Measurements from ENCODE around the gene IFT122.

Gene IFT122

GRCh38 chr3:129520960-129521359 is 80.9 kb downstream of the IFT122 start:
- TF ChIP-seq CTCF (IDR thresholded peaks at IDR 0.05; ENCODE audit: insufficient read depth, low read length), result no peak

GRCh38 chr3:129521611-129522010 is 81.6 kb downstream of the IFT122 start:
- no peak for DNase-seq (ENCODE audit: low read depth in 1 of 2, low spot score in 1 of 2)
- Histone ChIP-seq H3K27ac (replicated peaks) (no peak overlapping the region), H3K4me3 (replicated peaks; ENCODE audit: insufficient read depth, low read length) (no peak overlapping the region), H3K27me3 (ENCODE audit: insufficient read depth, poor library complexity, severe bottlenecking) (no peaks in the 10 kb centered on the region)
- TF ChIP-seq GABPA (IDR thresholded peaks at IDR 0.05; ENCODE audit: low read depth), result no peak
- TF ChIP-seq SPI1 (IDR thresholded peaks at IDR 0.05; ENCODE audit: borderline replicate concordance, low read depth), result no peak
- no peak for TF ChIP-seq CTCF (IDR thresholded peaks at IDR 0.05; ENCODE audit: insufficient read depth, low read length)
- TF ChIP-seq POLR2AphosphoS5 (IDR thresholded peaks at IDR 0.05; ENCODE audit: low read depth), result no peak
- TF ChIP-seq REST (IDR thresholded peaks at IDR 0.05; ENCODE audit: insufficient replicate concordance, low read depth), result no peak

More at GRCh38 chr3:129520960-129521359, 80.9 kb downstream of the IFT122 start:
- DNase-seq (ENCODE audit: low read depth in 1 of 2, low spot score in 1 of 2), result no peak
- Histone ChIP-seq H3K27ac (replicated peaks) (no peak overlapping the region), H3K4me3 (replicated peaks; ENCODE audit: insufficient read depth, low read length) (no peak overlapping the region), H3K27me3 (ENCODE audit: insufficient read depth, poor library complexity, severe bottlenecking) (no peaks in the 10 kb centered on the region)

GRCh38 chr3:129522953-129523352 is 82.9 kb downstream of the IFT122 start:
- no peak overlapping the region for H3K27ac ChIP-seq (replicated peaks)
- no peak for DNase-seq (ENCODE audit: low read depth in 1 of 2, low spot score in 1 of 2)
- no peak overlapping the region for H3K4me3 ChIP-seq (replicated peaks; ENCODE audit: insufficient read depth, low read length)
- TF ChIP-seq GABPA (IDR thresholded peaks at IDR 0.05; ENCODE audit: low read depth) (no peak), REST (IDR thresholded peaks at IDR 0.05; ENCODE audit: insufficient replicate concordance, low read depth) (no peak), POLR2AphosphoS5 (IDR thresholded peaks at IDR 0.05; ENCODE audit: low read depth) (no peak), SPI1 (IDR thresholded peaks at IDR 0.05; ENCODE audit: borderline replicate concordance, low read depth) (no peak), CTCF (IDR thresholded peaks at IDR 0.05; ENCODE audit: insufficient read depth, low read length) (no peak)
- no peaks in the 10 kb centered on the region for H3K27me3 ChIP-seq (ENCODE audit: insufficient read depth, poor library complexity, severe bottlenecking)

- H3K27me3 ChIP-seq (ENCODE audit: insufficient read depth, poor library complexity, severe bottlenecking), result no peaks in the 10 kb centered on the region
- H3K4me3 ChIP-seq (replicated peaks; ENCODE audit: insufficient read depth, low read length), result no peak overlapping the region
- no peak overlapping the region for H3K27ac ChIP-seq (replicated peaks)
- no peak for TF ChIP-seq SPI1 (IDR thresholded peaks at IDR 0.05; ENCODE audit: borderline replicate concordance, low read depth)
- TF ChIP-seq GABPA (IDR thresholded peaks at IDR 0.05; ENCODE audit: low read depth), result no peak
- no peak for TF ChIP-seq POLR2AphosphoS5 (IDR thresholded peaks at IDR 0.05; ENCODE audit: low read depth)
- no peak for TF ChIP-seq CTCF (IDR thresholded peaks at IDR 0.05; ENCODE audit: insufficient read depth, low read length)
- no peak for TF ChIP-seq REST (IDR thresholded peaks at IDR 0.05; ENCODE audit: insufficient replicate concordance, low read depth)
- no peak for DNase-seq (ENCODE audit: low read depth in 1 of 2, low spot score in 1 of 2)
Measured at GRCh38 chr3:129524081-129524480, 84.1 kb downstream of the IFT122 start.
